VCaP (cell line): ENCODE data around the gene MGAT3.

Source experiments
- H3K27ac ChIP-seq: fragments of 450-650 bp; 2 replicates; pipeline ENCODE4 v1.5.1; 2017
- TF ChIP-seq, protein P1 (sequence below): fragments of 450-650 bp; conservative IDR thresholded peaks from 2 replicates; pipeline ENCODE4 v1.5.1; 2017; ENCODE audit warnings: mild to moderate bottlenecking, moderate library complexity

Gene MGAT3

DNA sequence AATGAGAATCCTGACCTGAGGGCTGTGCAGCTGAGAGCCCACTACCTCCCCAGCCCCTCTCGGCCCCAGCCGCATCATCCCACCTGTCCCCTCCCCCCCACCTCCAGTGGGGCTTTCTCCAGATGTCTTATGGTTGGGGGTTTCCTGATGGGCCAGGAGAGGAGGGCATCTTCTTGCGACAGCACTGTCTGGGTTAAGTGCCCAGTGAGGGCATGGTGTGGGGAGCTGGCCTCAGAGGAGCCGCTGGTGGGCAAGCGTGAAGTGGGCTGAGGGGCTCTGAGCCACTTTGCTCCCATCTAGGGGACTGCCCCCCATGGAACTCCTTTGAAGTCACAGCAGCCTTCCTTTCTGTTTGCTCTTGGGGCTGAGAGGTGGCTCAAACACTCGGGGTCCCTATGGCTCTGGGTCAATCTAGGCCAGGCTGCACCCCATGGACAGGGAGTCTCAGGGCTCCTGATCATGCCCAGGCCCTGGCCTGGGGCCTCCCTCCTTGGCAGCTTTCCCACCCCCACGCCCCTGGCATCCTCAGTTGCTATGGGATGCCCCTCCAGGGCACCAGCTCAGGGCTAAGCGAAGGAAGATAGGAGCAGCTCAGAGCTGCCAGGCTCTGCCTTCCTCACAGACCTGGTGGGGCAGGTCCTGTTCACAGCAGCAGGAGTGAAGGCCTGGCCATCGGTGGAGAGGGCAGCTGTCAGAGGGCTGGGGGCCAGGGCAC, 34.3 kb downstream of the MGAT3 start:
- TF ChIP-seq, protein P1, sequence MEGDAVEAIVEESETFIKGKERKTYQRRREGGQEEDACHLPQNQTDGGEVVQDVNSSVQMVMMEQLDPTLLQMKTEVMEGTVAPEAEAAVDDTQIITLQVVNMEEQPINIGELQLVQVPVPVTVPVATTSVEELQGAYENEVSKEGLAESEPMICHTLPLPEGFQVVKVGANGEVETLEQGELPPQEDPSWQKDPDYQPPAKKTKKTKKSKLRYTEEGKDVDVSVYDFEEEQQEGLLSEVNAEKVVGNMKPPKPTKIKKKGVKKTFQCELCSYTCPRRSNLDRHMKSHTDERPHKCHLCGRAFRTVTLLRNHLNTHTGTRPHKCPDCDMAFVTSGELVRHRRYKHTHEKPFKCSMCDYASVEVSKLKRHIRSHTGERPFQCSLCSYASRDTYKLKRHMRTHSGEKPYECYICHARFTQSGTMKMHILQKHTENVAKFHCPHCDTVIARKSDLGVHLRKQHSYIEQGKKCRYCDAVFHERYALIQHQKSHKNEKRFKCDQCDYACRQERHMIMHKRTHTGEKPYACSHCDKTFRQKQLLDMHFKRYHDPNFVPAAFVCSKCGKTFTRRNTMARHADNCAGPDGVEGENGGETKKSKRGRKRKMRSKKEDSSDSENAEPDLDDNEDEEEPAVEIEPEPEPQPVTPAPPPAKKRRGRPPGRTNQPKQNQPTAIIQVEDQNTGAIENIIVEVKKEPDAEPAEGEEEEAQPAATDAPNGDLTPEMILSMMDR: no peak
- H3K27ac ChIP-seq: no peak overlapping the region

DNA sequence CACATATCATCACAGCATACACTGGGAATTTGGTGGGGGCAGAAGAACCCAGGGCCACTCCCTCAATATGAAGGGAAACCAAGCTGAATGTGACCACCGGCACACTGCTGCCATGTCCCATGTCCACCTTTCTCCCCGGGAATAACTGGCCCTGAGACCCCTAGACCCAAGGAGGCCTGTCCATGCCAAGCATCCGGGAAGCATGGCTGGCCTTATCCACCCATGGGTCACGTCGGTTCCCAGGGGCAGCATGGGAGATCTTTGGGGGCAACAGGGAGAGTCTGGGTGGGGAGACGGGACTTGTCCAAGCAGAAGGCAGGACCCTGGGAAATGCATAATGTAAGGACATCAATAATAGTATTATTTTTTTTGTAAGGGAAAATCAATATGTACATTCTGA, 34.9 kb downstream of the MGAT3 start:
- TF ChIP-seq, protein P1: no peak
- no peak overlapping the region for H3K27ac ChIP-seq

DNA sequence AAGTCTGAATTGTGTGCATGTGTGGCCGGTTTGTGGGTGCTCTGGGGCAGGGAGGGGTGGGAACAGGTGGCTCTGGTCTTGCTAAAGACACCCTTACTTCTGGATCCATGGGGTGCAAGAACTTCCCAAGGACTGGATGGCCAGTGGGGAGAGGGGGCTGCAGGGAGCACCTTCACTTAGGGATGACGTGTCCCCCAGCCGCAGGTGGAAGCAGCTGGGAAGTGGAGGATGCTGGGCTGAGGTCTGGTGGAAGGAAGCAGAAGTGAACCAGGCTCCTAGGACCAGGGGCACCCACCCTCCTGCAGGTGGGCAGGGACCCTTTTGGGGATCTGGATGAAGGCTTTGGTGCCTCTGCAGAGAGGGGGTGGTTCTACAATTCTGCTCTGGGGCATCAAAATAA, 35.4 kb downstream of the MGAT3 start:
- TF ChIP-seq, protein P1: no peak
- no peak overlapping the region for H3K27ac ChIP-seq

DNA sequence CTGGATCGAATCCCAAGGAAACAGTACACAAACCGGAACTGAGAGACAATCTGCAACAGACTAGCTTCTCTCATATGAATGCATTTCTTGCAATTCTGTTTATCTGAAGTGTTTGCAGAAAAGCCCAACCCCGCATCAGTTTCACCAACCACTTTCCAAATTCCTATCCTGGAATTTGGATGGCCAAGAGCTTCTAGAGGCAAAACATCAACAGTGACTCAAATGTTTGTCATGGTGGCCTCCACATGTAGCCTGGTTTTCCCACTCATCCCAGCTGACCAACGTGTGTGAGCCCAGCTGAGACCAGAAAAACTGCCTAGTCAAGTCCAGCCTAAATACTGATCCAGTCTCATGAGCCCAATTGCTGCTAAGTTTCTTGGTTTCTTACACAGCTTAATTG, 36.9 kb downstream of the MGAT3 start:
- peak overlapping the region; percentile 30 for H3K27ac ChIP-seq
- TF ChIP-seq, protein P1: no peak

DNA sequence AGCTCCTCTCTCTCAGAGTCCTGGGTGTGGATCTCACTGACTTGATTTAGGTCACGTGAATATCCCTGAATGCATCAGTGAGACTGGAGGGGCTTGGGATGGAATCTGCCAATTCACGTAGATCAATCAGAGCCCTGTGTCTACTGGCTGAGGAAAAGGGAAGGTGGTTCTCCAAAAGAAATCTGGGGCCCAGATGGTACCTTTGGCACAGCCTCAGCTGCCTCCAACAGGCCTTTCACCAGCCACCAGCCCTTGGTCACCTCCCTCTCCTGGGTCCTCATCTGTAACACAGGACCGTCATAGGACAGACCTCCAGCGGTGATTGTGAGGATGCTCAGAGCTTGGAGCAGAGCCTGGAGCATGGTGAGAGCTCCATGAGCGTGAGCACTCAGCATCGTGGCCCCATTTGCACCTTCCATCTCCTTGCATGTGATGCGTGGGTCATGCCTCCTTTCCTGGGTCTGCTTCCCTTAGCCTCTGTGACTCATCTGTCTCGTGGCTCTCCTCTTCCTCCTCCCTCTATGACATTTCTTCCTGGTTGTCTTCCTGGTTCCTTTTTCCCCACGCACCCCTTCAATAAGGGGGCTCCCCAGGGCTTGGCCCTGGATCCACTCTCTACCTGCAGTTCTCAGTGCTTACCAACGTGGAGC, 37.8 kb downstream of the MGAT3 start:
- TF ChIP-seq, protein P1: no peak

DNA sequence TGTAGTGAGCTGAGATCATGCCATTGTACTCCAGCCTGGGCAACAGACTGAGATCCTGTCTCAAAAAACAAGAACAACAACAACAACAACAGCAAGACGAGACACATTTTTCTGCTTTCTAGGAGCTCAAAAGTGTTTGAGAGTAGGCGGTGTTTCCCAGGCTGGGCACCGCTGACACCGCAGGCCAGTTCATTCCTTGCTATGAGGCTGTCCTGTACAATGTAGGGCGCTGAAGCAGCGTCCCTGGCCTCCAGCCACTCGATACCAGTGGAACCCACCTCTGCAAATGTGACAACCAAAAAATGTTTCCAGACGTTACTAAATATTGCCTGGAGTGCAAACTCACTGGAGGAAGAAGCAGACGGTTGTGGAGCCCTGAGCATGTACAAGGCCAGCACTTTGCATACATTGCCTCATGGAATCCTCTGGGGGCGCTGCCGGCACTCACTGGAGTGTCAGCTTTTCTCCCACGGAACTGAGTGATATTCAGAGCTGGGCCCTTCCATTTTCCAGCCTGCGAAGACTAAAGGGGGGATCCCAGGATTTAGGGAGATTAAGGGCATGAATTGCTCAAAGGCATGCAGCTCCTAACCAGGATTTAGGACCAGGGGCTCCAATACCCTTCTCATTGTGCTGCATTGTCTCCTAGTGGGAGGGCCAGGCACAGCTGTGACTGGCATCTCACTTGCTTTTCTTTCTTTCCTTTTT, 39.5 kb downstream of the MGAT3 start:
- H3K27ac ChIP-seq: peak overlapping the region; percentile 86
- TF ChIP-seq, protein P1: peak; percentile 85

More for the DNA sequence above, 37.8 kb downstream of the MGAT3 start:
- H3K27ac ChIP-seq: peak overlapping the region; percentile 30; the same call in 1 of the 2 replicates

DNA sequence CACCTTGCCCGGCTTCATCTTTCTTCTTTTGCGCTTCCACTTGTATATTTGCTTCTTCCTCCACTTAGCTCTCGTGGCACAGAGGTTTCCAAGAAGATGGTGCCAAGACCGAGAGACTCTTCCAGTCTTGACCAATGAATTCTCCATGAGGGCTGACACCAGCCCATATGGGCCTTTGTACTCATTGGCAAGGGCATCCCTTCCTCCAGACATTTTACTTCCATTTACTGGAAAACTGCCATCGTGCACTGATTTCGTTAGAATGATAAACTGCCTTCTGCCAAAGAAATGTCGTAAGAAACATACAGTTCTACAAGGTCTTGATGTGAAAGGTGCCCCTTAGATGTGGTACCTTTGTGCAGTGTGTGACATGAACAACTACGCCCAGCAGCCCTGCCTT, 40.6 kb downstream of the MGAT3 start:
- H3K27ac ChIP-seq: peak overlapping the region; percentile 86
- TF ChIP-seq, protein P1: no peak
